Lung (tissue), 12 donors: ENCODE results near the gene EXOC6B. TPM values are rescaled to one million over a fixed set of nuclear protein-coding genes. Genes with fewer than 3 reads are reported as not detected.

ENCODE experiments used
- ATAC-seq: fragments of 200-7000 bp; cut with Tn5 transposase; one replicate; pipeline ENCODE4 v1.9.1; 2020; ENCODE audit warnings: moderate number of reproducible peaks; ENCODE audit not compliant: insufficient read depth, low FRiP score
- DNase-seq, 3 donors: peaks; one replicate each; pipeline ENCODE4 v3.0.0-alpha.2; 2013 to 2017
- H3K27ac ChIP-seq, 2 donors: one replicate each; pipeline ENCODE4 v1.5.1; 2013; ENCODE audit warnings: mild to moderate bottlenecking in 2 of 2, moderate library complexity in 2 of 2, control low read depth in 1 of 2, inconsistent platforms in 1 of 2, low read depth in 1 of 2, low read length in 1 of 2
- H3K27me3 ChIP-seq, 3 donors: one replicate each; pipeline ENCODE4 v1.5.1; 2013; ENCODE audit warnings: low read length in 2 of 3; ENCODE audit not compliant: control insufficient read depth in 3 of 3, insufficient read depth in 3 of 3
- H3K36me3 ChIP-seq, 4 donors: one replicate each; pipeline ENCODE4 v1.5.1; 2013; ENCODE audit warnings: low read length in 4 of 4, mild to moderate bottlenecking in 1 of 4, moderate library complexity in 1 of 4; ENCODE audit not compliant: control insufficient read depth in 4 of 4, insufficient read depth in 4 of 4
- H3K4me1 ChIP-seq, 5 donors: one replicate each; pipeline ENCODE4 v1.5.1; 2013; ENCODE audit warnings: low read length in 5 of 5, mild to moderate bottlenecking in 2 of 5, moderate library complexity in 1 of 5; ENCODE audit not compliant: control insufficient read depth in 5 of 5, insufficient read depth in 5 of 5
- H3K4me3 ChIP-seq: one replicate; pipeline ENCODE4 v1.5.1; 2013; ENCODE audit warnings: mild to moderate bottlenecking, control low read depth, moderate library complexity
- H3K9ac ChIP-seq, 2 donors: one replicate each; pipeline ENCODE4 v1.5.1; 2013; ENCODE audit warnings: low read length in 2 of 2, control low read depth in 1 of 2; ENCODE audit not compliant: insufficient read depth in 1 of 2
- H3K9me3 ChIP-seq, 4 donors: one replicate each; pipeline ENCODE4 v1.5.1; 2013; ENCODE audit warnings: low read length in 3 of 4, mild to moderate bottlenecking in 1 of 4, moderate library complexity in 1 of 4; ENCODE audit not compliant: control insufficient read depth in 4 of 4, insufficient read depth in 3 of 4
- WGBS, 2 donors: extraction: QIAGEN DNeasy Blood & Tissue Kit; methylation state at CpG; one replicate each; pipeline ENCODE4 v1.1.7; 2013; 5-methylcytosine and 5-hydroxymethylcytosine counted together
- polyA plus RNA-seq, 2 donors: library from polyadenylated mRNA; stranded (reverse); fragments of 200-250 nt; gene quantifications; one replicate each; pipeline ENCODE4 v1.2.1, GENCODE V29; 2013
- total RNA-seq, 2 donors: library from RNA; depleted of rRNA in 1 of 2; stranded (reverse); fragments of >200 nt in 1 of 2; gene quantifications; one replicate each; pipeline ENCODE4 v1.2.1, GENCODE V29; 2014 to 2021
- TF ChIP-seq, protein P1 (sequence below): IDR thresholded peaks from 2 replicates; pipeline ENCODE4 v1.5.1; 2012; ENCODE audit warnings: mild to moderate bottlenecking; ENCODE audit errors: control extremely low read depth, extremely low read depth
- donor health status: control.
- donor health status: control.
- donor health status: Bipolar disorder and iron deficiency.
- donor health status: healthy.
- donor health status: DM: yes; HTN: yes; CAD: no.

Gene EXOC6B
- total and polyA plus RNA-seq, 4 donors = 3.3 to 46.0 (median 12.7) TPM

- TF ChIP-seq, protein P1, sequence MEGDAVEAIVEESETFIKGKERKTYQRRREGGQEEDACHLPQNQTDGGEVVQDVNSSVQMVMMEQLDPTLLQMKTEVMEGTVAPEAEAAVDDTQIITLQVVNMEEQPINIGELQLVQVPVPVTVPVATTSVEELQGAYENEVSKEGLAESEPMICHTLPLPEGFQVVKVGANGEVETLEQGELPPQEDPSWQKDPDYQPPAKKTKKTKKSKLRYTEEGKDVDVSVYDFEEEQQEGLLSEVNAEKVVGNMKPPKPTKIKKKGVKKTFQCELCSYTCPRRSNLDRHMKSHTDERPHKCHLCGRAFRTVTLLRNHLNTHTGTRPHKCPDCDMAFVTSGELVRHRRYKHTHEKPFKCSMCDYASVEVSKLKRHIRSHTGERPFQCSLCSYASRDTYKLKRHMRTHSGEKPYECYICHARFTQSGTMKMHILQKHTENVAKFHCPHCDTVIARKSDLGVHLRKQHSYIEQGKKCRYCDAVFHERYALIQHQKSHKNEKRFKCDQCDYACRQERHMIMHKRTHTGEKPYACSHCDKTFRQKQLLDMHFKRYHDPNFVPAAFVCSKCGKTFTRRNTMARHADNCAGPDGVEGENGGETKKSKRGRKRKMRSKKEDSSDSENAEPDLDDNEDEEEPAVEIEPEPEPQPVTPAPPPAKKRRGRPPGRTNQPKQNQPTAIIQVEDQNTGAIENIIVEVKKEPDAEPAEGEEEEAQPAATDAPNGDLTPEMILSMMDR = no peak
- H3K9ac ChIP-seq = no peak overlapping the region
- H3K4me1 ChIP-seq = peaks cover 4 to 27% (median 18%) of the 10 kb centered on the region in 5 donors
- no peak overlapping the region for H3K4me3 ChIP-seq
- H3K27ac ChIP-seq = peak overlapping the region in 1 of 2 donors; percentile 4
- DNase-seq (no peak), ATAC-seq (no peak)
- 91 to 95% methylated on average over 3 of the region's 3 CpGs for WGBS, 2 donors
- no peaks in the 10 kb centered on the region for H3K9me3 ChIP-seq
- no peaks in the 10 kb centered on the region for H3K27me3 ChIP-seq
- H3K36me3 ChIP-seq = no peaks in the 10 kb centered on the region
These were observed 620.3 kb downstream of the EXOC6B start for GRCh38 chr2:72205504-72205881.

- Histone ChIP-seq H3K9ac (no peak overlapping the region), H3K27ac (peak overlapping the region in 1 of 2 donors; percentile 27), H3K27me3 (no peaks in the 10 kb centered on the region), H3K36me3 (no peaks in the 10 kb centered on the region), H3K9me3 (no peaks in the 10 kb centered on the region), H3K4me1 (peaks cover 4 to 27% (median 18%) of the 10 kb centered on the region in 5 donors), H3K4me3 (no peak overlapping the region)
- WGBS, 2 donors = 52 to 55% methylated on average over 3 of the region's 3 CpGs
- TF ChIP-seq, protein P1 = no peak
- DNase-seq (peak in 2 of 3 donors; percentile 26 to 40), ATAC-seq (no peak)
These were observed 620.9 kb downstream of the EXOC6B start for GRCh38 chr2:72204786-72205503.

DNA sequence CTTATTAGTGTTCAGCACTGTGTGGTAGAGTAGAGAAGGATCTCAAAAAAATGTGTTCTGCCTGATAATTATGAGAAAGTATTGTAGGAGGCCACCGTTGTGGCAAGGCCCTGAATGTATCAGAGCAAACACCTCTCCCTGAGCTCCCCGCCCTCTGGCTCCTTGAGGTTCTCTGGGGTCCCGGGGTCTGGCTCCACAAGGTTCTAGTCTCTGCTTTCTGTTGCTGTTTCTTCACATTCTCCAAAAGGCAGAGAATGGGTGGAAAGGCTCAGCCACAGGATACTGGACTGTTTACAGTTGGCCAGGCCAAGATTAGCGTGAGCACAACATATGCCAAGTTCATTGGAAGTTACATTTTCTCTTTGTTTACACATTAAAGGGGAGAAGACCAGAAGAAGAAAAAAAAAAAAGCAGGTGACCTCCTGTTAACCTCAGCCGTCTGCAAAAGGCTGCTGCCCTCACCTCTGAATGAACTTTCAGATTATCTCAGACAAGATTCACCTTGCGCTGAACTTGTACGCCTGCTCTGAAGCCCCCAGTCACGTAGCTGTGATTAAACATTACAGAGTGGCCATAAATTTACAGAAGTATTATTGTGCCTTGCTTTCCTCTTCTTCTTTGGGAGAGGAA lies 621.6 kb downstream of the EXOC6B start:
- H3K9ac ChIP-seq = no peak overlapping the region
- H3K36me3 ChIP-seq = no peaks in the 10 kb centered on the region
- TF ChIP-seq, protein P1 = no peak
- H3K4me3 ChIP-seq = no peak overlapping the region
- H3K27ac ChIP-seq = peak overlapping the region in 1 of 2 donors; percentile 18
- peak; percentile 67 to 92 (median 88) for DNase-seq
- whole genome bisulfite sequencing, 2 donors = 34 to 39% methylated on average over 8 of the region's 8 CpGs
- H3K27me3 ChIP-seq = no peaks in the 10 kb centered on the region
- ATAC-seq = no peak
- peaks cover 4 to 27% (median 18%) of the 10 kb centered on the region in 5 donors for H3K4me1 ChIP-seq
- H3K9me3 ChIP-seq = no peaks in the 10 kb centered on the region
